Gastroesophageal sphincter (tissue), 4 donors: ENCODE data around the gene BACH2. TPM values are rescaled to one million over a fixed set of nuclear protein-coding genes. Genes with fewer than 3 reads are reported as not detected.
A peak's percentile ranks its signal among the peaks of the same experiment; 100 is the strongest.

Experiments used
- ATAC-seq: fragments of 150-250 bp; one replicate; pipeline ENCODE4 v1.9.1; 2016; ENCODE audit warnings: mild to moderate bottlenecking, moderate library complexity
- H3K27ac ChIP-seq, 4 donors: fragments of 200-600 bp; sonication (generic) in 3 of 4; 1 replicate in 3 of 4; 2 replicates in 1 of 4; pipeline ENCODE4 v1.5.1; 2016 to 2019
- H3K27me3 ChIP-seq: fragments of 200-600 bp; sonication (generic); one replicate; pipeline ENCODE4 v1.5.1; 2019
- H3K36me3 ChIP-seq, 2 donors: fragments of 200-600 bp; sonication (generic); one replicate each; pipeline ENCODE4 v1.5.1; 2019; ENCODE audit warnings: control low read depth in 1 of 2
- H3K4me1 ChIP-seq, 3 donors: fragments of 200-600 bp; sonication (generic); 1 replicate in 2 of 3; 2 replicates in 1 of 3; pipeline ENCODE4 v1.5.1; 2016 to 2019; ENCODE audit warnings: control low read depth in 2 of 3
- H3K4me3 ChIP-seq, 2 donors: fragments of 200-600 bp; sonication (generic); one replicate each; pipeline ENCODE4 v1.5.1; 2019; ENCODE audit warnings: mild to moderate bottlenecking in 1 of 2, moderate library complexity in 1 of 2
- H3K9me3 ChIP-seq, 3 donors: fragments of 200-600 bp; sonication (generic); one replicate each; pipeline ENCODE4 v1.5.1; 2017 to 2019; ENCODE audit warnings: control low read depth in 2 of 3
- CTCF ChIP-seq, 4 experiments: fragments of 200-600 bp in 2 of 4; fragments of 450-650 bp in 2 of 4; sonication (generic) in 1 of 4; IDR thresholded peaks; one replicate each; pipeline ENCODE4 v1.5.1; 2017 to 2019; ENCODE audit warnings: antibody characterized with exemption in 4 of 4, mild to moderate bottlenecking in 2 of 4, moderate library complexity in 2 of 4
- EP300 ChIP-seq: sonication (generic); formaldehyde crosslinking; IDR thresholded peaks from one replicate; pipeline ENCODE4 v1.6.1; 2017; ENCODE audit warnings: antibody characterized with exemption, mild to moderate bottlenecking
- POLR2A ChIP-seq, 2 donors: fragments of 450-650 bp; IDR thresholded peaks; one replicate each; pipeline ENCODE4 v1.6.1; 2017; ENCODE audit warnings: antibody characterized with exemption in 2 of 2, mild to moderate bottlenecking in 2 of 2, moderate library complexity in 1 of 2
- POLR2AphosphoS5 ChIP-seq: sonication (generic); formaldehyde crosslinking; IDR thresholded peaks from one replicate; pipeline ENCODE4 v1.6.1; 2017; ENCODE audit warnings: antibody characterized with exemption
- WGBS, 2 donors: methylation state at CpG; one replicate each; pipeline ENCODE4 v1.1.5; 2018; ENCODE audit warnings: low coverage in 1 of 2; 5-methylcytosine and 5-hydroxymethylcytosine counted together
- total RNA-seq, 4 donors: library from RNA; depleted of rRNA; stranded (reverse); fragments of >200 nt; gene quantifications; one replicate each; pipeline ENCODE4 v1.1.0, GENCODE V29; 2016

Gene BACH2
- total RNA-seq, 4 donors from 2014 or later: 3.5 to 10.4 (median 3.9) TPM

- H3K9me3 ChIP-seq: no peaks in the 10 kb centered on the region
- H3K4me1 ChIP-seq: peaks cover 4 to 28% (median 9%) of the 10 kb centered on the region in 3 donors
- WGBS, 2 donors: 100% methylated on average over 1 of the region's 1 CpG
- TF ChIP-seq POLR2A (IDR thresholded peaks at IDR 0.05) (no peak), CTCF (IDR thresholded peaks at IDR 0.05) (peak in 1 of 4 experiments; percentile 35)
- no peak for ATAC-seq
- H3K27me3 ChIP-seq: no peaks in the 10 kb centered on the region
- H3K36me3 ChIP-seq: no peaks in the 10 kb centered on the region
- no peak overlapping the region for H3K4me3 ChIP-seq
- H3K27ac ChIP-seq: no peak overlapping the region
Measured at GRCh38 chr6:90179190-90180169, 117.2 kb downstream of the BACH2 start.

- Histone ChIP-seq H3K4me3 (no peak overlapping the region), H3K27me3 (no peaks in the 10 kb centered on the region), H3K36me3 (no peaks in the 10 kb centered on the region), H3K9me3 (no peaks in the 10 kb centered on the region), H3K27ac (peak overlapping the region in 3 of 4 donors; percentile 40 to 59 (median 55)), H3K4me1 (peaks cover 4 to 22% (median 9%) of the 10 kb centered on the region in 3 donors)
- 42 to 58% methylated on average over 4 of the region's 4 CpGs for WGBS, 2 donors
- TF ChIP-seq EP300: no peak
- no peak for TF ChIP-seq POLR2AphosphoS5
- TF ChIP-seq CTCF (IDR thresholded peaks at IDR 0.05): no peak
- no peak for TF ChIP-seq POLR2A (IDR thresholded peaks at IDR 0.05)
- ATAC-seq: peak; percentile 34
Measured at GRCh38 chr6:90178384-90178855, 118.2 kb downstream of the BACH2 start.

GRCh38 chr6:90177544-90178383, 118.9 kb downstream of the BACH2 start:
- H3K9me3 ChIP-seq: no peaks in the 10 kb centered on the region
- TF ChIP-seq POLR2AphosphoS5 (no peak), EP300 (no peak), POLR2A (IDR thresholded peaks at IDR 0.05) (no peak), CTCF (IDR thresholded peaks at IDR 0.05) (no peak)
- WGBS, 2 donors: 49 to 63% methylated on average over 10 of the region's 11 CpGs
- H3K4me3 ChIP-seq: no peak overlapping the region
- H3K4me1 ChIP-seq: peaks cover 4 to 19% (median 9%) of the 10 kb centered on the region in 3 donors
- peak overlapping the region in 3 of 4 donors; percentile 40 to 59 (median 55) for H3K27ac ChIP-seq
- peak; percentile 22 for ATAC-seq
- H3K27me3 ChIP-seq: no peaks in the 10 kb centered on the region
- H3K36me3 ChIP-seq: no peaks in the 10 kb centered on the region

- H3K9me3 ChIP-seq: no peaks in the 10 kb centered on the region
- H3K36me3 ChIP-seq: no peaks in the 10 kb centered on the region
- peaks cover 4 to 19% (median 9%) of the 10 kb centered on the region in 3 donors for H3K4me1 ChIP-seq
- TF ChIP-seq EP300: no peak
- H3K27me3 ChIP-seq: no peaks in the 10 kb centered on the region
- WGBS, 2 donors: 76 to 93% methylated on average over 3 to 5 of the region's 8 CpGs
- no peak for ATAC-seq
- no peak overlapping the region for H3K27ac ChIP-seq
- H3K4me3 ChIP-seq: no peak overlapping the region
Measured at GRCh38 chr6:90175627-90176538, 120.8 kb downstream of the BACH2 start.
